ENCODE data around the gene PLEKHG5.

Gene PLEKHG5

DNA sequence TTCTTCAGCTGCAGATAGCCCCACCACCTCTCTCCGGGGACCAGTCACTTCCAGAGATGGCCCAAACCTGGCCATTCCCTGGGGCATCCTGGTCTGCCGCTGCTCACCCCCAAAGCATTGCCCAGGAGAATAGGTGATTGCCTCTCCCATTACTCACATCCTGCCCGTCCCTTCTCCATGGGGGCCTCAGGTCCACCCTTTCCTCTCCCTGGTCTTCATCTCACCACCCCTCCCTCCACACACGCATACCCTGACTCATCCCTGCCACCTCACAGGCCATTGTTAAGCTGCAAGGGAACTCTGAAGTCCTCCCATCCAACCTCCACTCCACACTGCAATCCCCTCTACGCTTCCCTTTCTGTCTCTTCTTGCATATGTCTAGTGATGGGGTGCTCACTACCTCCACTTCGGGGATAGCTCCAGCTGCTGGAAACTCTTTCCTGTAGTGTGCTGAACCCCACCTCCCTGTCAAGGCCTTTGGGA lies at the start of gene PLEKHG5:
TSS of gene PLEKHG5 (minus strand) at position 188 of the 483 bp plus-strand sequence. CDS start 14,096 bp downstream, outside the sequence.
- DNase-seq, result peak; percentile 33

GRCh38 chr1:6538956-6539355 lies 47.5 kb upstream of the PLEKHG5 start:
- DNase-seq, result no peak

GRCh38 chr1:6536291-6536690 lies 44.8 kb upstream of the PLEKHG5 start:
- DNase-seq, result no peak

DNA sequence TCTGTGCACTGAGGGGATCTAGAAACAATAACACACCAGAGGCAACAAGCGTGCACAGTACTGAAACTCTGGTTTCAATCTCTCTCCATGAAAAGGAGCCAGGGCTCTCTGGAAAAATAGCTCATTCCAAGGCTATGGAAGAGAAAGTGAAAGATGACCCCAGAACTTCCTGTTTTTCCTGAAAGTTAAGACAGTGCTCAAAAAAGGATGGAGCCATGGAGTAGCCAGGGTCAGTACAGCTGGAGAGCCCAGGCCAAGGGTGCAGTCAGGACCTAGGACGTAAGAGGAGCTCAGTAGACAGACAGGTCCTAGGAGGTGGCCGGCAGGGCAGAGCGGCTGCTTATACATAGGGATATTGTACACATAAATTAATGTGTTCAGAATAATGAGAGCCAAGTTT lies 43.7 kb upstream of the PLEKHG5 start:
- DNase-seq, result no peak

DNA sequence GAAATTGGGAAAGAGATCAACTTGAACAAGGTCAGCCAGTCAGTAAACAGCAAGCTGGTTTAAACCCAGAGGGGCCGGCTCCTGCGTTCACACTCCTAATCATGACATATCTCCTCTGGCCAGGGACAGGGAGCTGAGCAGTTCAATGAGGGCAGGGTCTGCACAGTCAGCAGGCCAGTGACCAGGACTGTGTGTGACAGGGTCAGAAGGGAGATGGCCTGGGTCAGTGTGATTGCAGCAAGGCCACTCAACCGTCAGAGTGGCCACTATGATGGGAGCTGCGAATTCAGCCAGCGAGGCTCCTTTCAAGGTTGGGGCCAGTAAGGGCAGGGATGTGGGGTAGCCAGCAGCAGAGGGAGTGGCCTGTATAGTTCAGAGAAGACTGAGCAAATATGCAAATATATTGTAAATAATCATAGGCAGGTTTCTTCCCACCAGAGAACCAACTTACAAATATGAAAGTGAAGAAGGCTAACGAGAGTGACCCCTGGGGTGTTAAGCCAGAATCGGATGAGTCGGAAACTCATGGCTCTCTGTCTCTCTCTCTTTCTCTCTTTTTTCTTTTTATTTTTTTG lies 42.9 kb upstream of the PLEKHG5 start:
- no peak for DNase-seq

DNA sequence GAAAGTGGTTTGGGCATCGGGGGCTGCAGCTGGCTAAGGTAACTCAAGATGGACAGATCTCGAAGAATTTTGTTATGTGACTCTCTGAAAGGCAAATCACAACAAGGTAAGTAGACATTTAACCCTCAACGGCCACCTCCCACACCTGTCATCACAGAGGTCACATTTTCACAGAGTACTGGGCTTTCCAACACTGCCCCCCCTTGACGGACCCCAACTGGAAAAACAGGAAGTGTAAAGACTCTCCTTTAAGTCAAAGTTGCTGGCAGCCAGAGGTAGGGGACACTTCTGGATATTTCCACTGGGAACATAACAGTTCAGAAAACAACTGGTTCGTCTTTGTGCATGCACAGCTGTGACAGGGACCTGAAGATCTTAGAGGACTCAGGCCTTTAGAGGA lies 40.5 kb upstream of the PLEKHG5 start:
- DNase-seq, result no peak

DNA sequence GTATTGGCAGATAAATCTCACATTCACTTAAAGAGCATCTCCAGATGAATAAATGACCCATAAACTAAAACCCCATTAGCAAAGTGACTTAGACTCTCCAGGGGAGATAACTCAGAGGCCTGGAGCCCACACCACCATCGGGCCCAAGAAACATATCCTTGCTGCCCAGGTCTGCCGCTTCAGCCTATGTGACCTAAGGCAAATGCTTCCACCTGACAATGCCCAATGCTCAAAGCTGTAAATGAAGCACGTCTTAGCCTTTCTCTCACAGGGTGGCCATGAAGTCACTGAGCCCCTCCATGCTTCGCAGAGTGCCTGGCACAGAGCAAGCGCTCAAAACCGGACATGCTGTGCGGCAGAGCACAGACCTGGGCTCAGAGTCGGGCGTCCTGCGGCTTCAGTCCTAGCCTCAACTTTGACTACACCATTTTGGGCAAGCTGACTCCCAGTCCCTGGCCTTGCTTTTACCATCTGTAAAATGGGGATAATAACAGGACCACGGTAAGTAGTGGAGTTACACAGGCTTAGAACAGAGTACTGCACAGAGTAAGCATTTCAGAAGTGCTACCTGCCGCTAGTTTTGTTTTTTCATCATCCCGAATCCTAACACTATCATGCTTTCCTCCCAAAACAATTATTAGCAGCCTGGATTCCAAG lies 39.2 kb upstream of the PLEKHG5 start:
- no peak for DNase-seq

DNA sequence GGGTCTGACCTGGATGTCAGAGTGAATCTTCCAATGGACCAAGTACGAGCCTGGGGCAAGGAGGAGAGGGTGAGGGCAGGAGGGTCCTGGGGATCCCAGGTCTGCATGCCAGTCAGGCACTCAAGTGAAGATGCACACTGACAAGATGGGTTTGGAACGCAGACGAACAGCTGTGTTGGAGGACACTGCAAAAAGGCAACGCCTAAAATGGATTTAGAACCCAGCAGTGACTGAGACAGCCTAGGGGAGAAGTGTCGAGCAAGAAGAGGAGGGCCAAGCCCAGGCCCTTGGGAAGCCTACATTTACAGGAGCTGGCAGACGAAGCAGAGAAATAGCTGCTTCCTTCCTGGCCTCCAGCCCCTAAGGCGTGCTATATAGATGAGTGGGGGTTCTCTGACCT lies 37.0 kb upstream of the PLEKHG5 start:
- no peak for DNase-seq

DNA sequence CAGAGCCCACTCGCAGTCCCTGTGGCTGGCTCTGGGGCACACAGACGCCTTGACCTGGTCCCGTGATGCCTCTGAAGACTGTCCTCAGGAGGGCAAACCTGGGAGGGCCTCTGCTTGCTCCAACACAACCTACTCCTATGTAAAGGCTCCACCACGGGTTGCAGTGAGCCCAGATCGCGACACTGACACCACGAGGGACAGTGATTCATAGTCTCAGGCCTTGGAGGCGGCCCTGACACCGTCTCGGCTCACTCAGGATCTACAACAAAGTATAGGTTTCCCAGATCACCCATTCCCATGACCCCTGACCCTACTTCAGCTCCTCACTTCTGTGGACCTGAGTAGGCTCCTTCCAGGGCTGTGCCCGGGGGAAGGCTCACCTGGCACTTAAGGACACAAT lies 34.8 kb upstream of the PLEKHG5 start:
- no peak for DNase-seq

DNA sequence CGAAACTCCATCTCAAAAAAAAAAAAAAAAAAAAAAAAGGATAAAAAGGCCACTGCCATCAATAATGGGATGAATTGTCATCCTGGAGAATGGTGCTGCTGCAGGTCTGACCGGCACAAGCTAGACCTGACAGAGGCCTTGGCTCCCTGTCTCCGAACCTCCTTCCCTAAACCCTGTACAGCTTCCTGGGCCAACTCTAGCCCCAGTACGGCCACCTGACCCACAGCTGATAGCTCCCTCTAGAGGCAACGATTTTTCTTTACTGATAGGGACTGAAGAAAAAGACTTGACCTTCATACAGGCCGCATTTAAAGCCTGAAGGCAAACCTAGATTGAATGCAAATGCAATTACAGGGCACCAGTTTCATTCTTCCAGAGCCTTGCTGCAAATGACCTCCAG lies 32.1 kb upstream of the PLEKHG5 start:
- no peak for DNase-seq

DNA sequence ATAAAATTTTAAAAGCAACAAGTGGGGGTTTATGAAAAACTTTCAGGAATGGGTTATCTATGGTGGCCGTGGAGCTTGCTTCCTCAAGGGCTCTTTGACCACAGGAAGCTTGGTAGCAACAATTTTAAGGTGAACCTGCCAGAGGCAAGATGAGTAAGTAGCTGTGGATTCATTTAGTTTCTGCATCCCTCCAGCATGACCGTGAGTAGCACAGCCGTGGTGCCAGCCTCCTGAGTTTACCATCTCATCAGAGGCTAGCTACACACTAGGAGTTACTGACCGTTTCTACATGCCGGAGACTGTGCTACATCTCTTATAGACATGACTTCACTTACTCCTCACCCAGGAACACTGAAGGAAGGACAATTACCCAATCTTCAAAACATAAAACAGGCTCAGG lies 30.1 kb upstream of the PLEKHG5 start:
- DNase-seq, result no peak

- DNase-seq, result no peak
These were observed 28.6 kb upstream of the PLEKHG5 start for GRCh38 chr1:6519935-6520671.

DNA sequence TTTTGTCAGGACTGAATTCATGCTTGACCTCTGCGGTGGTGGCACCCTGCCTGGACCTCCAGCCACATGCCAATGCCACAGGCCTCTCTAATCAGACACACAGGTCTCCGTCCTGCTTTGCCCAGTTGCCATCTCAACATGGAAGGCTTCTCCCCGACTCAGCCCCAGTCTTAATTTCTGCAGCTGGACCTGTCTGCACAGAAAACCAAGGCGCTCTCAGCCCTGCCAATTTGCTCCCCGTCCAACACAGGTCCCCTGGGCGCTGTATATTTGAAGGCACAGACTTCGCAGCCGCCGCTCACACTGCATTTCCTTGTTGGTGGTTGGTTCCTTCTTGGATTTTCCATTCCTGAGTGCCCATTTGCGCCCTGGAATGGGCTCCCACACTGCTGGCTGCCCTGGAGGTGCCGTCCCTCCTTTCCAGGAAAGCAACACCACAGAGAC lies 28.0 kb upstream of the PLEKHG5 start:
- no peak for DNase-seq

GRCh38 chr1:6517435-6517851 lies 26.0 kb upstream of the PLEKHG5 start:
- DNase-seq, result no peak

GRCh38 chr1:6515771-6516170 lies 24.3 kb upstream of the PLEKHG5 start:
- DNase-seq, result no peak

DNA sequence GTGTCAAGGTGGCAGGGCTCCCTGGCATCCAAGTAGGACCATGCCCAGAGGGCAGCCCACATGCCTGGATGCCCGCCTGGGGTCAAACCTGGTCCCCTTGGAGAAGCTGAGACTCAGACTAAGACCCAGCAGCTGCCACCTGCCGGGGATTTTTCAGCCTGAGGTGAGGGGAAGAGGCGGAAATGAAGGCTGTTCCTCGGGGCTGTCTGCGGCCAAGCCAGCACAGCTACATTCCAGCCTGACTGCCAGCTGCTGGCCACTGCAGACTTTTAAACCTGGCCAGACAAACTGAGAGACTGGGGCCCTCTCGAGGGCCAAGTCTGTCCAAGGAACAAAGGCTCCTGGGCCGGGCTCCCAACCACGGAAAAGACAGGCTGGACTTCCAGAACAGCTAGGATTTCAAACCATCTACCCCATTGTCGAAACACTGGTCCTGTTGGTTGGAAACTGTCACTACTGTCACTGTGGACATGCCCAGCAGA lies 21.9 kb upstream of the PLEKHG5 start:
- DNase-seq, result no peak

DNA sequence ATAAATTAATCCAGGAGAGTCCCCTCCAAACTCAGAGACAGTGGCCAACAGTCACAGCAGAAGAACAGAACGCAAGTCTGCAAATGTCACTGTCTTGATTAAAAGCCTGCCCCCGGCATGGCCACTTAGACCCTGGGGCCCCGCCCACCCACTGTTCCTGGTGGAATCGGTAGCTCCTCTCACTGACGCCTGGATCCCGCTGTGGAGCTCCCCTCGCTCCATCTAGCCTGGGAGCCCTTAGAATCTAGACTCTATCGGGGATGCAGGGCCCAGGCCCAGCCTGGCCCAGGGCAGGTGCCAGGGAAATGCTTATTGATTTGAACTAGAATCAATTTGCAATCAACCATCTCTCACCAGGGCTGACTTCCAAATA lies 21.4 kb upstream of the PLEKHG5 start:
- no peak for DNase-seq

- no peak for DNase-seq
These were observed 20.9 kb upstream of the PLEKHG5 start for GRCh38 chr1:6512245-6512907.

- no peak for DNase-seq
These were observed 20.2 kb upstream of the PLEKHG5 start for GRCh38 chr1:6511561-6512244.

DNA sequence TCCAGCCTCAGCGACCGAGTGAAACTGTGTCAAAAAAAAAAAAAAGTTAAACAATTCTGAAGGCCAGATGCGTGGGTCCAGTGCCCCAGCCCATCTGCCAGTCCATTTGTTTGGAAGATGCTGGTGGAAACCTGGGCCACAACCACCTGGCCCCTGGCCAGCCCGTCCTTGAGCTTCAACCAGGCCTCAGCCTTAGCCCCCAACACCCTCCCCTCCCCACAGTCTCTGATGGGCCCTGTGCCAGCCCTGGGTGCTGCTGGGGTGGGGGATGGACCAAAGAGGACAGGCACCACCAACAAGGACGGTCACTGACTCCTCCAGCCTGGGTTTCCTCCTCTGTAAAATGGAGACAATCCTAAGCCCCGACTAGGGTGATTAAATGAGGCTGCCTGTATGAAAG lies 19.6 kb upstream of the PLEKHG5 start:
- DNase-seq, result no peak

DNA sequence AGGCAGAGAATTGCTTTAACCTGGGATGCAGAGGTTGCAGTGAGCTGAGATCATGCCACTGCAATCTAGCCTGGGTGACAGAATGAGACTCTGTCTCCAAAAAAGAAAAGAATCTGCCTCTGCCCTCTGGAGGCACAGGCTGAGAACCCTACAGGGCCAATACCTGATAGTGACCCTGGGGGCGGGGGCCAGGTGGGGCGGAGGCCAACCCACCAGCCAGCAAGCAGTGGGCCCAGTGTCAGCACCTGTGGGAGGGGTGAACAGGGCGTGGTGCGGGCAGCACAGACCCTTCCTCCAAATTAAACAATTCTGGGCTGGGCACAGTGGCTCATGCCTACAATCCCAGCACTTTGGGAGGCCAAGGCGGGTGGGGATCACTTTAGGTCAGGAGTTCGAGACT lies 19.0 kb upstream of the PLEKHG5 start:
- DNase-seq, result no peak

DNA sequence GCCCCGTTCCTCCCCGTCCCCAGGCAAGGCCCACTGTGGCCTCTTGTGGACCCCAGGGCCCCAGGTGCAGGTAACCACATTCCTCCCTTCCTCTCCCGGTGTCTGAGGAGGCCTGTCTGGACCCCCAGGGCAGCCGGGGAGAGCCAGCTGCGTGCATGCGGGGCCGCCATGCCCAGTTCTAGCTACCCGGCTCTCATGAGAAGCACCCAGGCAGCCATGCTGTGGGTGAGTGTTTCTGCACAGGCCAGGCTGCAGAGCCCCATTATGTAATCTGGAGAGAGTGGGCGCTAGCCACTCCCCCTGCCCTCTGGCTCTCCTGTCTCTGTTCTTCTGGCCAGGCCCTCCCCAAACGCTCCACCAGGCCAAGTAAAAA lies 18.4 kb upstream of the PLEKHG5 start:
- DNase-seq, result no peak
